CD8-positive, alpha-beta memory T cell (primary cell): ENCODE data around the gene AGPAT3. TPM values are rescaled to one million over a fixed set of nuclear protein-coding genes. Genes with fewer than 3 reads are reported as not detected.

Source experiments
- CTCF ChIA-PET: fragments of 350-600 bp; sonication (Branson Sonifier 250); formaldehyde crosslinking; loops from one replicate; lab custom pipeline; 2021; ENCODE audit warnings: antibody characterized with exemption; lab: Charles Lee
- POLR2A ChIA-PET: fragments of 350-600 bp; sonication (Branson Sonifier 250); formaldehyde crosslinking; loops from one replicate; lab custom pipeline; 2021; ENCODE audit warnings: antibody characterized with exemption; lab: Charles Lee
- DNase-seq, 5 donors: peaks; one replicate each; pipeline versions ENCODE4 v3.0.0 to v3.0.0-alpha.2; 2020 to 2022; ENCODE audit warnings: mixed read lengths in 1 of 5
- H3K27ac ChIP-seq: one replicate; pipeline ENCODE4 v1.7.0; 2013; ENCODE audit warnings: low read depth, mild to moderate bottlenecking, low read length, moderate library complexity
- H3K27me3 ChIP-seq: 2 replicates; pipeline ENCODE4 v1.7.0; 2013; ENCODE audit warnings: low read length, mild to moderate bottlenecking; ENCODE audit not compliant: insufficient read depth, poor library complexity, severe bottlenecking
- H3K36me3 ChIP-seq: 2 replicates; pipeline ENCODE4 v1.7.0; 2013; ENCODE audit warnings: mild to moderate bottlenecking, low read length, moderate library complexity; ENCODE audit not compliant: insufficient read depth
- H3K4me1 ChIP-seq: 2 replicates; pipeline ENCODE4 v1.7.0; 2013; ENCODE audit warnings: mild to moderate bottlenecking, low read length, moderate library complexity; ENCODE audit not compliant: insufficient read depth
- H3K4me3 ChIP-seq: 2 replicates; pipeline ENCODE4 v1.7.0; 2013; ENCODE audit warnings: mild to moderate bottlenecking, low read length
- H3K9me3 ChIP-seq: 2 replicates; pipeline ENCODE4 v1.7.0; 2013; ENCODE audit warnings: mild to moderate bottlenecking, low read length
- H3K27ac Mint-ChIP-seq, 8 donors: one replicate each; pipeline ENCODE4 v1.8.0; 2020 to 2021; ENCODE audit warnings: mixed read lengths in 8 of 8, mild to moderate bottlenecking in 6 of 8, inconsistent platforms in 3 of 8, moderate library complexity in 3 of 8
- H3K27me3 Mint-ChIP-seq, 2 donors: one replicate each; pipeline ENCODE4 v1.8.0; 2020 to 2021; ENCODE audit warnings: mixed read lengths in 2 of 2, mild to moderate bottlenecking in 1 of 2, moderate library complexity in 1 of 2
- H3K36me3 Mint-ChIP-seq, 3 donors: one replicate each; pipeline ENCODE4 v1.8.0; 2020 to 2021; ENCODE audit warnings: mixed read lengths in 3 of 3, inconsistent platforms in 1 of 3, mild to moderate bottlenecking in 1 of 3
- H3K4me1 Mint-ChIP-seq, 3 donors: one replicate each; pipeline ENCODE4 v1.8.0; 2020 to 2021; ENCODE audit warnings: mixed read lengths in 3 of 3, inconsistent platforms in 1 of 3, mild to moderate bottlenecking in 1 of 3
- H3K4me3 Mint-ChIP-seq, 7 donors: one replicate each; pipeline ENCODE4 v1.8.0; 2020 to 2021; ENCODE audit warnings: mixed read lengths in 7 of 7, mild to moderate bottlenecking in 6 of 7, moderate library complexity in 4 of 7, inconsistent platforms in 2 of 7
- H3K9me3 Mint-ChIP-seq, 5 donors: one replicate each; pipeline ENCODE4 v1.8.0; 2020 to 2022; ENCODE audit warnings: mixed read lengths in 5 of 5, mild to moderate bottlenecking in 3 of 5, moderate library complexity in 2 of 5, inconsistent platforms in 1 of 5
- polyA plus RNA-seq: library from polyadenylated mRNA; unstranded; fragments of 300-500 nt; fragmentation: Illumina TruSeq; gene quantifications from one replicate; pipeline ENCODE4 v1.2.3, GENCODE V29; 2021
- total RNA-seq, 2 experiments: library from RNA; stranded (reverse); gene quantifications; one replicate each; pipeline ENCODE4 v1.2.3, GENCODE V29; 2021

The AGPAT3 gene
- total and polyA plus RNA-seq, 3 experiments from 2014 or later: 15.9 to 69.3 (median 66.5) TPM

DNA sequence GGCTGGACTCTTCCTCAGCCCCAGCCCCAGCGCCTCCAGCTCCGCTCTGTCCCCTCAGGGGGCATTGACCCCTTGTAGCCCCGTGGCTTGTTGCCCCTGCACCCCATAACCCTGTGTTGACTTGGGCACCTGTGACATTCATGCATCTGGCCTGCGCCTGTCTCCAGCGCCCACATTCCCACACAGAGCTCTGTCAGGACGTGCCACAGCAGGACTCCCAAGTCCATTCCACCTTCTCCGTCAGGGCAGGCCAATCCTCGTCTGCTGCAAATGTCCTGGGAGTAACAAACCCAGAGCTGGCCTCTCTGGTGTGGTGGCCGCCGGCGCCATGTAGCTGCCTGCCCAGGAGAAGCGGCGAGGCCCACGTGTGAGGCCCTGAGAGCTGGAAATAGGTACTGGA, 60.6 kb downstream of the AGPAT3 start:
- Mint-ChIP-seq H3K9me3 (no peaks in the 10 kb centered on the region), H3K27ac (peak overlapping the region in 2 of 8 donors; percentile 38 to 71), H3K4me3 (no peak overlapping the region), H3K27me3 (no peaks in the 10 kb centered on the region), H3K4me1 (peaks cover 19 to 37% (median 25%) of the 10 kb centered on the region in 3 donors), H3K36me3 (peaks cover 0 to 51% (median 4%) of the 10 kb centered on the region in 3 donors)
- POLR2A ChIA-PET: no interaction called here
- Histone ChIP-seq H3K9me3 (no peaks in the 10 kb centered on the region), H3K4me1 (peaks cover 21% of the 10 kb centered on the region), H3K4me3 (no peak overlapping the region), H3K27me3 (no peaks in the 10 kb centered on the region), H3K27ac (no peak overlapping the region), H3K36me3 (peaks cover 5% of the 10 kb centered on the region)
- CTCF ChIA-PET: interaction anchor here (0.5 kb wide), 1 partner anchor 25 kb away, joined by 3 read pairs; no protein-coding TSS in a partner anchor
- no peak for DNase-seq

DNA sequence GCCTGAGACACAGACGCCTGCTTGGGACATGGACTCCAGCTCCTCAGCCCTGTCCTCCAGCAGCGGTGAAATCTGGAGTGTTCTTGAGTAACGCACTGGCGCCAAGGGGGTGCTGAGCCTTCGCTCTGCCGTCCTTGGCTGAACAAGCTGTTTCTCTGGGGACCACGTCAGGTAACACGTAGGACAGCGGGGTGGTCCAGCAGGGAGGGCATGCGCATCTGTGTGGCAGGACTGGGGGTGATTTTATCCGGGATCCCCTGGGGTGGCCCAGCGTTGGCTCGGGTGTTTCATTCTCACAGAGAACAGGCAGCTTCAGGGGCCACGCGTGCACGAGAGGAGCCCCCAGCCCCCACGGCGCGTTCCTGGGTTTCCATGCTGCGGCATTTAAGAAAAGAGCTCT, 61.2 kb downstream of the AGPAT3 start:
- POLR2A ChIA-PET: interaction anchor here (0.6 kb wide), 1 partner anchor 63 kb away, joined by 3 read pairs; no protein-coding TSS in a partner anchor
- H3K27ac Mint-ChIP-seq: no peak overlapping the region
- CTCF ChIA-PET: no interaction called here

DNA sequence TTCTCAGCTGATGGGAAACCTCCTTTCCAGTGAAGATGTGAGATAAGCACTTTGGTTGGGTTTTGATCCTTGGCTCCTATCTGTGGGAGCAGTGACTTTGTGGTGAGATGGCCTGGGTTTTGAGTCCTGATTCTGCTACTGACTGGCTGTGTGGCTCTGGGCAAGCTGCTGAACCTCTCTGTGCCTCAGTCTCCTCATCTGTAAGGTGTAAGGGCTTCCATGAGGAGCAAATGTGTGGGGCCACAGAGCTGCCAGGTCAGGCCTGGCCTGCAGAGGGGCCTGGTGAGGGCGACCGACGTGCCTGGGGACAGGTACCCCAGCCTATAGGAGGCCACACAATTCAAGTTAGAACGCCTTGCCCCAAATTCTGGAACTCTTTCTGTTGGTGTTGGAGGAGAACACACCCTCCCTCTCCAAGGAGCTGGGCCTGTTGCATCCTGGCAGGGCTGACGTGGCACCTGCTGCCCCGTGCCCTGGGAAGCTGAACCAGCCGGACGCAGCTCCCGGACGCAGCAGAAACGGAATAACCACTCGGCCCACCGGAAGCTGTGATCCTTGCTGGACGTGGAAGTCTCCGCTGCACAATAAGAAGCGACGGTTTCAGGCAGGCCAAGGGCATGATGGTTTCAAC, 62.7 kb downstream of the AGPAT3 start:
- Mint-ChIP-seq H3K27me3 (no peaks in the 10 kb centered on the region), H3K27ac (no peak overlapping the region), H3K9me3 (no peaks in the 10 kb centered on the region), H3K4me1 (peaks cover 7 to 27% (median 21%) of the 10 kb centered on the region in 3 donors), H3K36me3 (peaks cover 0 to 58% (median 7%) of the 10 kb centered on the region in 3 donors), H3K4me3 (no peak overlapping the region)
- POLR2A ChIA-PET: interaction anchor here (0.5 kb wide), 1 partner anchor 35 kb away, joined by 4 read pairs; no protein-coding TSS in a partner anchor
- Histone ChIP-seq H3K4me3 (no peak overlapping the region), H3K4me1 (peaks cover 1% of the 10 kb centered on the region), H3K36me3 (peaks cover 5% of the 10 kb centered on the region), H3K9me3 (no peaks in the 10 kb centered on the region), H3K27ac (no peak overlapping the region), H3K27me3 (no peaks in the 10 kb centered on the region)
- CTCF ChIA-PET: interaction anchor here (0.9 kb wide), 1 partner anchor 107 kb away, joined by 3 read pairs; no protein-coding TSS in a partner anchor
- no peak for DNase-seq

More for the DNA sequence above, 61.2 kb downstream of the AGPAT3 start:
- peaks cover 5% of the 10 kb centered on the region for H3K36me3 ChIP-seq
- peak in 1 of 5 donors; percentile 30 for DNase-seq
- H3K9me3 ChIP-seq: no peaks in the 10 kb centered on the region
- Mint-ChIP-seq H3K9me3 (no peaks in the 10 kb centered on the region), H3K4me3 (no peak overlapping the region), H3K27me3 (no peaks in the 10 kb centered on the region), H3K36me3 (peaks cover 0 to 52% (median 4%) of the 10 kb centered on the region in 3 donors), H3K4me1 (peaks cover 15 to 34% (median 21%) of the 10 kb centered on the region in 3 donors)
- no peak overlapping the region for H3K27ac ChIP-seq
- H3K4me1 ChIP-seq: peaks cover 16% of the 10 kb centered on the region
- no peak overlapping the region for H3K4me3 ChIP-seq
- no peaks in the 10 kb centered on the region for H3K27me3 ChIP-seq

DNA sequence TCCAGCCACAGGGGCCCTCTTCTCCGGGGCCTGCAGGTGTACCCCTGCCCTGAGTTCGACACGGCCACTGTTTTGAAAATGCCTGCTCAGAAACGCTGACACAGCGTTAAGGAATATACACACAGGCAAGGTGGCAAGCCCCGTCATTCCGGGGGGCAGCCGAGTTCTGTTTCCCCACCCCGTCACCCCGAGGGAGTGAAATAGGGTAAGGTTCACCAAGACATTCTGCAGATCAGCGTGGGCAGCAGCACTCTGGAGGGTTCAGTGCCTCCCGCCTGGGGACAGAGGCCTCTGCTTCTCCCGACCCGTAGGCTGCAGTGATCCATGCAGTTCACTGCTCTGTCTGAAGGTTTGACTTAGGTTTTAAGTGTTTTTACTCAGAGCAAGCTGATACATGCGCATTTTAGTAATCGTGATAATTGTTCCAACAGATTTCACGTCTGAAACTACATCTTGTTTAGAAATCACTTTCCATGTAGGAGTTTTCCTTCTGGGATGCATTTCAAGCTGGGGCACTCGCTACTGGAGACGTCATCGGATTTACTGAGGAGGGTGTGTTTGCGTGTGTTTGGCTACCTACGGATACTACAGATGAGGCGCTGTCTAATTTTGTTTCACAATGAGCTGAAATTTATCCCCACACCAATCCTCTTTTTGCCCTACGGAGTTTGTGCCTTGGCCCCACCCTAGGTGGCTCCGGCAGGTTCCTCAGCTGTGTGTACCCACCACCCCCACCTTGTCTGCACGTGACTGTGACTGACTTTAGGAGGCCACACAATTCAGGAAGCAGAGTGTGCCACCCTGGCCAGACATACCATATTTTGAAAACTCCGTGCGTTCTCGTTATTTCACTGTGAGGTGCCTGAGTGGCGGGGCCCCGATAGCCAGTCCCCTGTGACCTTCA, 63.5 kb downstream of the AGPAT3 start:
- ChIA-PET POLR2A (interaction anchor here (0.5 kb wide), 1 partner anchor 36 kb away, joined by 4 read pairs; no protein-coding TSS in a partner anchor), CTCF (no interaction called here)
- no peak overlapping the region for H3K4me3 Mint-ChIP-seq
- H3K36me3 ChIP-seq: peaks cover 5% of the 10 kb centered on the region
- H3K4me1 ChIP-seq: no peaks in the 10 kb centered on the region
- peaks cover 12 to 26% (median 21%) of the 10 kb centered on the region in 3 donors for H3K4me1 Mint-ChIP-seq
- DNase-seq: no peak
- peak overlapping the region in 2 of 8 donors; percentile 7 to 91 for H3K27ac Mint-ChIP-seq
- H3K9me3 ChIP-seq: no peaks in the 10 kb centered on the region
- H3K4me3 ChIP-seq: no peak overlapping the region
- H3K9me3 Mint-ChIP-seq: no peaks in the 10 kb centered on the region
- no peaks in the 10 kb centered on the region for H3K27me3 Mint-ChIP-seq
- H3K36me3 Mint-ChIP-seq: peaks cover 0 to 64% (median 5%) of the 10 kb centered on the region in 3 donors
- no peak overlapping the region for H3K27ac ChIP-seq
- H3K27me3 ChIP-seq: no peaks in the 10 kb centered on the region

DNA sequence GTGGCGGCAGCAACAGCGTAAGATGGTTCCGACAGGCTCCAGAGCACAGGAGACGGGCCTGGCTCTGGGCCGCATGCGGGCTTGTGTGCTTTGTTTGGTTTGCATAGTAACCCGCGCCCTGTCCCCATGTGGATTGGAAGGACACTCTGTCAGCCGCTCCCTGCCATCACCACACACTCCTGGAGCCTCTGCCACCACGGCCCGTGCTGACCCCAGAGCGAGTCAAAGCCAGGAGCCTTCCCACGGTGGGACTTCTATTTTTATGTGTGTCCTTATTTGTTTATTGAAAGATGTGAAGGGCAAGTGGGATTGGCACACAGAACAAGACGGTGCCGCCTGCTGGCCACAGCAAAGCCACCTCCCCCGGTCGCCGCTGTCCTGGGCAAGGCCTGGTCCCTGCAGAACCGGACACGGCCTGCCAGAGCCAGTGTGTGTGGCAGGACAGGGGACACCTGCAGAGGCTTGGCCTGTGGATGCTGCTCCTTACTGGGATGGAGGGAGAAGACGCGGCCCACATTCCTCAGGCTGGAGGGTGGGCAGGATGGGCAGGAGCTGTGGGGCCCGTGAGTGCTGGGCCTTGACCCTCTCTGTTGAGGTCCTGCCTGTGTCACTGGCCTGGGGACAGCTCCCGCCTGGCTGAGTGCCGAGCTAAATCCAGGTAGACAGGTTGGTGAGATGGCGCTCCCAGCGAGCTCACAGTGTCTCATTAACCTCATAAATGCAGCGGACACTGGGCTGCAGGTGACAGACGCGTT, 64.4 kb downstream of the AGPAT3 start:
- Histone ChIP-seq H3K4me3 (no peak overlapping the region), H3K27ac (no peak overlapping the region), H3K36me3 (peaks cover 5% of the 10 kb centered on the region), H3K4me1 (no peaks in the 10 kb centered on the region), H3K27me3 (no peaks in the 10 kb centered on the region), H3K9me3 (no peaks in the 10 kb centered on the region)
- DNase-seq: no peak
- Mint-ChIP-seq H3K27ac (no peak overlapping the region), H3K9me3 (no peaks in the 10 kb centered on the region), H3K4me1 (peaks cover 12 to 23% (median 19%) of the 10 kb centered on the region in 3 donors), H3K27me3 (no peaks in the 10 kb centered on the region), H3K4me3 (no peak overlapping the region), H3K36me3 (peaks cover 0 to 64% (median 5%) of the 10 kb centered on the region in 3 donors)
- ChIA-PET POLR2A (no interaction called here), CTCF (no interaction called here)

DNA sequence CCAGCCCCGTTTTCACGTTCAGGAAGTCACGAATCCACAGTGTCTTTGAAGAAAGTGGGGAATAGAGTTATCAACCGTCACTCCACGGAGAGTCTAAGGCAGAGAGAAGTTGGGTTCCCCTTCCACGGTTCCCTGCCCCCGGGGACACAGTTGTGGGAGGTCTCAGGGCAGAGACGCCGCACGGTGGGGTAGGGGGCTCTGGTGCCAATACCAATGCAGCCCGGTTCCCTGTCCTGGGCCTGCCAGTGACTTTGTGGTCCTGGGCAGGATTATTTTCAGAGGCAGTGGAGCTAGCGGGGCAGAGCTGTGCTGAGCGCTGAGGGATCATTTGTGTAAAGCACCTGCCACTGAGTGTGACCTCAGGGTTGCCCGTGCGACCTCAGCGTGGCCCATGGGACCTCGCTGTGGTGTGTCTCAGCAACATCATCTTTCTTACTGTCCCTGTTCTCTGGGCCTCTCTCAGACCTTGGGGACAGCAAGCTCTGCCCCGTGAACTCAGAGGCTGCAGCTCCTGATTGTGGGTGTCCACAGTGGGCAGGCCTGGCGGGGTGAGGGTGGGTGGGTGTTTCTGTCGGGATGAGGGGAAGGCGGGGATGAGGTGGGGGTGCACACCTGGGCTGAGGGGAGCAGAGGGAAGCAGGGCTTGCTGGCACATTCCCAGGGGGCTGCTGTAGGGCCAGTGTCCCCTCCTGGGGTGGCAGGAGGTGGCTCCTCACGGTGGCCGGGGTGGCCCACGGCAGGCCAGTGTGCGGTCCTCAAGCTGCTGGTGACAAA, 65.2 kb downstream of the AGPAT3 start:
- POLR2A ChIA-PET: no interaction called here
- Mint-ChIP-seq H3K36me3 (peaks cover 0 to 60% (median 5%) of the 10 kb centered on the region in 3 donors), H3K9me3 (no peaks in the 10 kb centered on the region), H3K4me1 (peaks cover 12 to 20% (median 19%) of the 10 kb centered on the region in 3 donors), H3K4me3 (no peak overlapping the region), H3K27me3 (no peaks in the 10 kb centered on the region), H3K27ac (no peak overlapping the region)
- DNase-seq: no peak
- Histone ChIP-seq H3K4me1 (no peaks in the 10 kb centered on the region), H3K36me3 (peaks cover 5% of the 10 kb centered on the region), H3K27ac (no peak overlapping the region), H3K9me3 (no peaks in the 10 kb centered on the region), H3K27me3 (no peaks in the 10 kb centered on the region), H3K4me3 (no peak overlapping the region)
- CTCF ChIA-PET: no interaction called here

DNA sequence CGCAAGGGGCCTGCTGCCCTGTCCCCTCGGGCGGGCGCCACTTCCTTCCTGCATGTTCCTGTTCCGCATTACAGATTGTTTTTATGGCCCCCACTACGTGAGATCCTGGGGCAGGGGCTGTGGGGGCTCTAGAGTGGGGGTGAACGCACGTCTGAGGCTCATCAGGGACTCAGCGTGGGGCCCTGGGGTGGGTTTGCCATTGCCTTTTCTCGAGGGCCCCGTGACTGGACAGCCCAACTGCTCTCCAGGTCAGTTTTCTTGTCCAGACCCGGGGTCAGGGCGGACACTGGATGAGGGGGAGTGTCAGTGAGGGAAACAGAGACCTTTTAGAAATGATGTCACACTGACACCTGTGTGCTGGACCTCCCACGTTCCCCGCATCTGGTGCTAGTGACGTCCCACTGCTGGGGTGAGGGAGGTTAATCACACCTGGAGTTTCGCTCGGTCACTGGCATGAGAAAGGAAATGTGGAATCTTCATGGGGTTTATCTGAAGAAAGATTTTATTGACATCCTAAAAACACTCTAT, 65.9 kb downstream of the AGPAT3 start:
- peaks cover 5% of the 10 kb centered on the region for H3K36me3 ChIP-seq
- ChIA-PET POLR2A (no interaction called here), CTCF (no interaction called here)
- H3K9me3 ChIP-seq: no peaks in the 10 kb centered on the region
- Mint-ChIP-seq H3K36me3 (peaks cover 0 to 57% (median 5%) of the 10 kb centered on the region in 3 donors), H3K27me3 (no peaks in the 10 kb centered on the region), H3K9me3 (no peaks in the 10 kb centered on the region), H3K4me3 (no peak overlapping the region), H3K4me1 (peaks cover 12 to 20% (median 19%) of the 10 kb centered on the region in 3 donors), H3K27ac (no peak overlapping the region)
- no peaks in the 10 kb centered on the region for H3K4me1 ChIP-seq
- H3K27me3 ChIP-seq: no peaks in the 10 kb centered on the region
- H3K27ac ChIP-seq: no peak overlapping the region
- DNase-seq: no peak
- H3K4me3 ChIP-seq: no peak overlapping the region
